ENCODE results near the gene PTGES2. TPM values are rescaled to one million over a fixed set of nuclear protein-coding genes. Genes with fewer than 3 reads are reported as not detected.
A peak's percentile ranks its signal among the peaks of the same experiment; 100 is the strongest.

The PTGES2 gene
- total RNA-seq, 1 donor from 2014 or later, result 58.5 TPM

DNA sequence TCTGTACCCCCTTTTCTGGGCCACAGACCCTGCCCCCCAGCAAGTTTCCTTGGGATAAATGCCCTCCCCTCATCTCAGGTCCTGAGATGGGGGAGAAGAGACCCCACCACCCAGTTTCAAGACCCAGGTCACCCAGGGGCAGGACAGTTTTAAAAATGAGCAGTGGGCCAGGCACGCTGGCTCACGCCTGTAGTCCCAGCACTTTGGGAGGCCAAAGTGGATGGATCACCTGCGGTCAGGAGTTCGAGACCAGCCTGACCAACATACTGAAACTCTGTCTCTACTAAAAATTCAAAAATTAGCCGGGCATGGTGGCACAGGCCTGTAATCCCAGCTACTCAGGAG, 6.1 kb downstream of the PTGES2 start:
- H3K4me3 ChIP-seq (ENCODE audit: low read depth, low read length), result no peak overlapping the region
- TF ChIP-seq, protein P1, sequence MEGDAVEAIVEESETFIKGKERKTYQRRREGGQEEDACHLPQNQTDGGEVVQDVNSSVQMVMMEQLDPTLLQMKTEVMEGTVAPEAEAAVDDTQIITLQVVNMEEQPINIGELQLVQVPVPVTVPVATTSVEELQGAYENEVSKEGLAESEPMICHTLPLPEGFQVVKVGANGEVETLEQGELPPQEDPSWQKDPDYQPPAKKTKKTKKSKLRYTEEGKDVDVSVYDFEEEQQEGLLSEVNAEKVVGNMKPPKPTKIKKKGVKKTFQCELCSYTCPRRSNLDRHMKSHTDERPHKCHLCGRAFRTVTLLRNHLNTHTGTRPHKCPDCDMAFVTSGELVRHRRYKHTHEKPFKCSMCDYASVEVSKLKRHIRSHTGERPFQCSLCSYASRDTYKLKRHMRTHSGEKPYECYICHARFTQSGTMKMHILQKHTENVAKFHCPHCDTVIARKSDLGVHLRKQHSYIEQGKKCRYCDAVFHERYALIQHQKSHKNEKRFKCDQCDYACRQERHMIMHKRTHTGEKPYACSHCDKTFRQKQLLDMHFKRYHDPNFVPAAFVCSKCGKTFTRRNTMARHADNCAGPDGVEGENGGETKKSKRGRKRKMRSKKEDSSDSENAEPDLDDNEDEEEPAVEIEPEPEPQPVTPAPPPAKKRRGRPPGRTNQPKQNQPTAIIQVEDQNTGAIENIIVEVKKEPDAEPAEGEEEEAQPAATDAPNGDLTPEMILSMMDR (conservative IDR thresholded peaks at IDR 0.05; ENCODE audit: low read depth, low read length), result no peak
- no peak for DNase-seq (ENCODE audit: low read depth)

DNA sequence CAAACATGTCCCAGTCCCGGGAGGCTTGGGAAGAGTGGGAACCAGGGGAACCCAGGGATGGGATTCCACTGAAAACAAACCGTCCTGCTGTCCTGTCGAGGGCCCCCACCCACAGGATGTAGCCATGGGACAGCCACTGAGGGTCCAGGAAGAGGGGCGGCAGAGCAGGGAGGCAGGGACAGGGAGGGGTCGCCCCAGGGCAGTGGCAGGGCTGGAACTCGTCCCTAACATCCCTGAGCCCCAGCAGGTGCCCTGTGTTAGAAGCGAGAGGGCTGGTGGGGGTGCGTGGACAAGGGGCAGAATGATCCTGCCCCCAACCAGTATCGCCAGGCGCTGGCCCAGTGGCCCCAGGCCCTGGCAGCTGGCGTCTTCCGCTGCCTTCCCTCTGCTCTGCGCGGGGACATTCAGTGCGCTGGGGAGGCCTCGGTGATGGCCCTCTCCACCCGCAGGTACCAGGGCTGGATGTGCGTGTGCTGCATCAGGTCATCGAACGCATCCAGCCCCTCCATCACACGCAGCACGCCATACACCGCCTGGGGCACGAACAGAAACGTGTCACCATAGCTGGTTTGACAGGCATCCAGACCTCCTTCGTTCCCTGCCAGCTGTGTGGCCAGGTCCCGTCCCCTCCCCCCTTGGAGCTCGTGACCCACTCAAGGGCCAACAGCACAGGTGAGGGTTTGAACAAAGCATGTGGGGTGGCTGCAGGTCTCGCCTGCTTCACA, 6.6 kb downstream of the PTGES2 start:
- no peak overlapping the region for H3K4me3 ChIP-seq (ENCODE audit: low read depth, low read length)
- no peak for DNase-seq (ENCODE audit: low read depth)
- TF ChIP-seq, protein P1 (conservative IDR thresholded peaks at IDR 0.05; ENCODE audit: low read depth, low read length), result no peak

DNA sequence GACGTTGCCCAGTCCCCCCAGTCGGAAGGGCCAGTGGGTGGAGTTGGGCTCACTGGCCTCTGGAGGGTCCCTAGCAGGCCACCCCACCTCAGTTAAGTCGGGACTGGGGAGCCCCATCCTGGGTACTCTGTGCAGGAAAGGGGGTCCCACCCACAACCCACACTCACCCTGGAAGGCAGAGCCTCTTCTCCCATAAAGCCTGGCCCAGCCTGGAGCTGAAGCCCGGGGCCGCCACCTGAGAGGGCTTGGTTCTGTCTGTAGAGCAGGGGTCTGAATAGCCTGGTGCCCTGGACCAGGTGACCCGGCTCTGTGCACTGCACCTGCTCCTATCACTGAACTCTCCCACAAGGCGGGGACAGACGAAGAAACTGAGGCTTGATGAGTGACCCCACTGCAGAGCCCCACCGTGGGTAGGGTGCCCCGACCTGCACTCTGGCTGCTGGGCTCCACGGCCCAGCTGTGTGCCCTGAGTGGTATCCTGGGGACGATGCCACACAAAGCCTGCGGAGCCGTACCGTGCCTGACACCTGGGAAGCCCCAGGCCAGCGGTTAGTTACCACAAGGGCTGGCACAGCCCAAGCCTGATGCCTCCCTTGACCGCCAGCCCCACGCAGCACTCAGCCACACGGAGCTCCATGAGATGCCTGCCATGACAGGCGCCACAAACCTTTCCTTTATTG, 7.3 kb downstream of the PTGES2 start:
- no peak for DNase-seq (ENCODE audit: low read depth)
- H3K4me3 ChIP-seq (ENCODE audit: low read depth, low read length), result no peak overlapping the region
- TF ChIP-seq, protein P1 (conservative IDR thresholded peaks at IDR 0.05; ENCODE audit: low read depth, low read length), result no peak

DNA sequence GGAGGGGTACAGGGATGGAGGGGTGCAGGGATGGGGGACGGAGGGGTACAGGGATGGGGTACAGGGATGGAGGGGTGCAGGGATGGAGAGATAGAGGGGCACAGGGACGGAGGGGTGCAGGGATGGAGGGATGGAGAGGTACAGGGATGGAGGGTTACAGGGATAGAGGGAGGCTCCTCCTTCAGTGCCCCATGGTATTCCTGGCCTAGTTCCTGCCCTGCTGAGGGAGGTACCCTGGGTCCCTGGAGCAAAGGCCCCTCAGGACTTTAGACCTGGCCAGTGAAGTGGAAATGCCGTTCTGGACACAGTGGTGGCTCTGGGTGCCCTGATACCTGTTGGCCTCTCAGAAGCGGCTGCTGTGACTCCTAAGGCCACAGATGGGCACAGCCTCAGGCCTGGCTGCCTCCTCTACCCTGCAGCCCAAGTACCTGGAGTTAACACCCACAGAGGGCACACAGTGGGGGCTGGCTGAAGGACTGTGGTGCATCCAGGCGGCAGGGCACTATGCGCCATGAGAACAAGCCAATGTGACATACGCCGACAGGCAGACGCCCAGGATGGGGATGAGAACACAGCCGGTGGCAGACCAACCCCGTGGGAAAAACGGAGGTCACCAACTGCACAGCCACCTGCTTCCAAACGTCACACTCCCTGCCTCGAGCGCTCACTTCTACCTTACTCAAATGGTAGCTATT, 8.4 kb downstream of the PTGES2 start:
- TF ChIP-seq, protein P1 (conservative IDR thresholded peaks at IDR 0.05; ENCODE audit: low read depth, low read length), result no peak
- H3K4me3 ChIP-seq (ENCODE audit: low read depth, low read length), result no peak overlapping the region
- no peak for DNase-seq (ENCODE audit: low read depth)

DNA sequence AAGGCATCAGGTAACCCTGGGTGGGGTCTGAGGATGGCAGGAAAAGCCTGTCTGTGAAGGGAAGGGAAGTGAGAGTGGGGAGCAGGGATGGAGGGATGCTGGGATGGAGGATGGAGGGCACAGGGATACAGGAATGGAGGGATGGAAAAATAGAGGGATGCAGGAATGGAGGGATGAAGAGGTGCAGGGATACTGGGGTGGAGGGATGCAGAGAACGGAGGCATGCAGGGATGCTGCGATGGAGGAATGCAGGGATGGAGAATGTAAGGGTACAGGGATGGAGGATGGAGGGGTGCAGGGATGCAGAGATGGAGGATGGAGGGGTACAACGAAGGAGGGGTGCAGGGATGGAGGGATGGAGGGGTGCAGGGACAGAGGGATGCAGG, 9.1 kb downstream of the PTGES2 start:
- H3K4me3 ChIP-seq (ENCODE audit: low read depth, low read length), result no peak overlapping the region
- TF ChIP-seq, protein P1 (conservative IDR thresholded peaks at IDR 0.05; ENCODE audit: low read depth, low read length), result no peak
- DNase-seq (ENCODE audit: low read depth), result no peak

DNA sequence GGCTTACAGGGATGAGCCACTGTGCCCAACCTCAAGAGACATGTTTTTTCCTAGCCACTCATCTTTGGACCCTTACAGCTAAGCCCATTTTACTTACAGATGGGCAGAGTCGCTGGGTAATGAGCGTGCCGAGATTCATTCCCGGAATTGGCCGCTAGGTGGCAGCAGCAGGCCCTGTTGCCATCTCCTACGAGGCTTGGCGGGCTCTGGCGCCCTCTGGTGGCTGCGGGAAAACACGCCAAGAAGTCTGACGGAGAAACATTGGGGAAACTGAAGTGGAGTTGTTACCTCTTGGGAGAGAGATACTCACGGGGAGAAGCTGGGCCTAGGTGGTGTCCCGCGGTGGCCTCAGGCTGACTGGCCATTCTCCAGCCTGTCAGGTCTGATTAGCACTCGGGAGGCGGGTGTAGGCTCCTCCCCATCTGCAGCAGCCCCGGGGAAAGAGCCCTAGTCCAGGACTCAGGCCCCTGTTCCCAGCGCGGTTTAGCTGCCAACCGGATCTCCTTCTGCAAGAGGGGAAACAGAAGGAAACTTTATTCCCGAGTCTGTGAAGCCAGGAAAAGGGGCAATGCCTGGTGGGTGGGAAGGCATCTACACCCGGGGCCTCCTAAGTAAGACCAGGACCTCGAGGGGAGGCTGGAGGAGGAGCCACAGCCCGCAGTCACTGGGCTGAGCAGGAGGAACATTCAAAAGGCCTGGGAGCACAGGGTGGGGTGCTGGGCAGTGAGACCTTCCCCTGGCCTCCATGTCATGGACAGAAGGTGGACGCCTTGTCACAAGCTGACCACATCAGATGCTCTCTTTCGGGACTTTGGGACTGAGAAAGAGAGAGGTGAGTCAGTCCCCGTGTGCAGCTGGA, 9.7 kb downstream of the PTGES2 start:
- TF ChIP-seq, protein P1 (conservative IDR thresholded peaks at IDR 0.05; ENCODE audit: low read depth, low read length), result peak; percentile 100
- H3K4me3 ChIP-seq (ENCODE audit: low read depth, low read length), result no peak overlapping the region
- no peak for DNase-seq (ENCODE audit: low read depth)

All from epithelial cell of proximal tubule (primary cell).